HepG2 (cell line): ENCODE data around the gene CCDC9B. TPM values are rescaled to one million over a fixed set of nuclear protein-coding genes. Genes with fewer than 3 reads are reported as not detected.

Source experiments
- ATAC-seq: fragments of 200-7000 bp; cut with Tn5 transposase; 3 replicates; pipeline ENCODE4 v1.9.1; 2020; ENCODE audit warnings: mild to moderate bottlenecking, moderate library complexity
- BruUV-seq: library from RNA; stranded (reverse); fragments of 400-500 nt; replicated peaks from 2 replicates; lab custom pipeline; 2021; lab: Mats Ljungman, UMichigan
- CTCF ChIA-PET: fragments of 300-600 bp; formaldehyde crosslinking; extraction: SDS; loops from one replicate; lab custom pipeline; 2021; ENCODE audit warnings: low total read pairs, inconsistent platforms, low intra/inter-chr PET ratio; lab: Yijun Ruan, JAX
- POLR2A ChIA-PET: fragments of 350-600 bp; sonication (Branson Sonifier 250); formaldehyde crosslinking; loops from one replicate; lab custom pipeline; 2020; ENCODE audit warnings: antibody characterized with exemption, inconsistent platforms; lab: Yijun Ruan, JAX
- DNase-seq: peaks from one replicate; pipeline ENCODE4 v3.0.0-alpha.2; 2015; ENCODE audit warnings: low spot score
- FAIRE-seq: peaks from 3 replicates; lab custom pipeline; 2011; peaks lifted over from hg19 to GRCh38; lab: Jason Lieb, UNC
- H2AFZ ChIP-seq: one replicate; pipeline ENCODE4 v1.6.1; 2011; ENCODE audit warnings: low read length, inconsistent platforms
- H3K27ac ChIP-seq: fragments of 300-600 bp; 3 replicates; pipeline ENCODE4 v1.8.0; 2011; ENCODE audit warnings: mixed run types, mild to moderate bottlenecking, mixed read lengths, low read length, inconsistent platforms; ENCODE audit not compliant: insufficient read depth; ENCODE audit errors: extremely low read length
- H3K27me3 ChIP-seq, 2 experiments: fragments of 200-600 bp in 1 of 2; 2 replicates in 1 of 2; 3 replicates in 1 of 2; pipeline versions ENCODE4 v1.6.0 to v1.8.0; 2011; ENCODE audit warnings: low read length in 2 of 2, mild to moderate bottlenecking in 2 of 2, moderate library complexity in 2 of 2, inconsistent platforms in 1 of 2; ENCODE audit not compliant: insufficient read depth in 2 of 2, control insufficient read depth in 1 of 2
- H3K36me3 ChIP-seq, 2 experiments: fragments of 200-600 bp in 1 of 2; replicated peaks in 1 of 2; 2 replicates in 1 of 2; 3 replicates in 1 of 2; pipeline versions ENCODE4 v1.5.1 to v1.8.0; 2011; ENCODE audit warnings: low read length in 2 of 2, inconsistent platforms in 1 of 2; ENCODE audit not compliant: insufficient read depth in 2 of 2, control insufficient read depth in 1 of 2
- H3K4me1 ChIP-seq: 2 replicates; pipeline ENCODE4 v1.5.1; 2012; ENCODE audit warnings: low read length, inconsistent platforms; ENCODE audit not compliant: insufficient read depth
- H3K4me2 ChIP-seq: 2 replicates; pipeline ENCODE4 v1.6.0; 2011; ENCODE audit warnings: low read depth, low read length, inconsistent platforms
- H3K4me3 ChIP-seq, 3 experiments: fragments of 200-600 bp in 1 of 3; sonication (generic), shearing (Covaris generic) in 1 of 3; replicated peaks in 1 of 3; 2 replicates each; pipeline ENCODE4 v1.5.1; 2011 to 2016; ENCODE audit warnings: low read length in 3 of 3, inconsistent platforms in 2 of 3, low read depth in 2 of 3, mild to moderate bottlenecking in 2 of 3, control low read depth in 1 of 3, mixed read lengths in 1 of 3; ENCODE audit not compliant: insufficient read depth in 1 of 3
- H3K79me2 ChIP-seq: one replicate; pipeline ENCODE4 v1.6.1; 2011; ENCODE audit warnings: low read length, inconsistent platforms; ENCODE audit not compliant: insufficient read depth
- H3K9ac ChIP-seq: 2 replicates; pipeline ENCODE4 v1.6.0; 2011; ENCODE audit warnings: mild to moderate bottlenecking, low read depth, low read length, inconsistent platforms; ENCODE audit not compliant: insufficient read depth
- H3K9me3 ChIP-seq: 2 replicates; pipeline ENCODE4 v1.5.1; 2012; ENCODE audit warnings: mild to moderate bottlenecking, low read length
- H4K20me1 ChIP-seq: 2 replicates; pipeline ENCODE4 v1.6.0; 2011; ENCODE audit warnings: inconsistent platforms, mild to moderate bottlenecking, low read length, moderate library complexity; ENCODE audit not compliant: insufficient read depth
- ZNF232 ChIP-seq: sonication (generic); formaldehyde crosslinking; IDR thresholded peaks from 2 replicates; pipeline ENCODE4 v1.4.0; 2020; ENCODE audit warnings: missing genetic modification reagents, borderline replicate concordance
- WGBS: methylation state at CpG from one replicate; pipeline ENCODE4 v1.1.6; 2017; ENCODE audit warnings: low lambda C conversion rate; 5-methylcytosine and 5-hydroxymethylcytosine counted together
- in situ Hi-C: cut with HindIII; loops from 2 replicates; pipeline ENCODE4 v1.10.0; 2017; ENCODE audit warnings: low pct_unique_long_range_greater_than_20kb; ENCODE audit not compliant: extremely low pct_ligation_motif_present
- intact Hi-C: fragments of 100-400 bp; cut with micrococcal nuclease; formaldehyde crosslinking; loops from one replicate; pipeline ENCODE4 v1.10.0; 2022; ENCODE audit not compliant: unreplicated experiment
- polyA plus RNA-seq, 8 experiments: library from polyadenylated mRNA; depleted of rRNA in 3 of 8; stranded (reverse) in 7 of 8; unstranded in 1 of 8; fragments of >200 nt; fragmentation: Illumina TruSeq in 4 of 8; extraction: Trizol in 4 of 8; gene quantifications; 2 replicates each; pipeline versions ENCODE4 v1.2.1 to v1.2.3, GENCODE V29; 2011 to 2016; ENCODE audit warnings: low read depth in 4 of 8, missing spikeins in 1 of 8, mixed read lengths in 1 of 8; ENCODE audit not compliant: insufficient read depth in 1 of 8
- total RNA-seq, 5 experiments: library from RNA; depleted of rRNA; stranded (reverse); fragments of >200 nt; fragmentation: Illumina TruSeq; extraction: Trizol; gene quantifications; 2 replicates each; pipeline ENCODE4 v1.2.3, GENCODE V29; 2016; ENCODE audit warnings: low read depth in 1 of 5
- TF ChIP-seq, protein P1 (sequence below): sonication (generic); formaldehyde crosslinking; IDR thresholded peaks from 2 replicates; pipeline ENCODE4 v1.4.0; 2020; ENCODE audit warnings: missing genetic modification reagents
- TF ChIP-seq, protein P2 (sequence below): sonication (generic); formaldehyde crosslinking; IDR thresholded peaks from 2 replicates; pipeline ENCODE4 v1.4.0; 2020; ENCODE audit warnings: missing genetic modification reagents
- TF ChIP-seq, protein P3 (sequence below): sonication (generic); formaldehyde crosslinking; IDR thresholded peaks from 2 replicates; pipeline ENCODE4 v1.5.1; 2020; ENCODE audit warnings: missing genetic modification reagents, mild to moderate bottlenecking, borderline replicate concordance

The CCDC9B gene
- total and polyA plus RNA-seq, 2 of the 13 experiments (the other 11 are each of a cell fraction or from before 2014, with no cell fraction given): 0.98 to 1.6 TPM

DNA sequence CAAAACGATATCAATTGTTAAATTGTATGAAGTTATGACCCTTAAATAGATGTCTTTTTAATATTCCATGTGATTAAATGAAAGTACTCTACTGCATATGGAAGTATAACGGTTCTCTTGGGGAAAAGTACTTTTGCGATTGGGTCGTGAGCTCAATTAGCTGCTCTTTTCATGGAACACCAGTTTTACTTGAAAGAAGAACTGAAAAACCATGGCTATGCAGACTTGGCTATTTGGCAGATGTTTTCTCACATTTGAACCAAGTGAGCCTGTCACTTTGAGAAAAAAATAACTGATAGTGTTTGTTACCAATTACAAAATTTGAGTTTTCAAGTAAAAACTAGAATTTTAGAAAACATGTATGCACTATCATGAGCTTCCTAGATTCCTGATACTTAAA, 23.2 kb downstream of the CCDC9B start:
- ChIA-PET CTCF (no interaction called here), POLR2A (no interaction called here)
- FAIRE-seq (no peak), DNase-seq (no peak), ATAC-seq (no peak)
- Histone ChIP-seq H3K4me3 (no peak overlapping the region), H3K4me2 (no peak overlapping the region), H3K36me3 (no peaks in the 10 kb centered on the region), H2AFZ (no peak overlapping the region), H3K79me2 (no peaks in the 10 kb centered on the region), H3K9me3 (no peaks in the 10 kb centered on the region), H3K27ac (no peak overlapping the region), H3K27me3 (peaks cover 1 to 29% of the 10 kb centered on the region in 2 experiments; a peak in 2 of 5 replicates), H3K4me1 (peaks cover 23% of the 10 kb centered on the region), H4K20me1 (no peaks in the 10 kb centered on the region), H3K9ac (no peak overlapping the region)
- BruUV-seq: no TSS peak
- no peak for TF ChIP-seq ZNF232 (CRISPR knock-in tag)
- TF ChIP-seq, protein P1, sequence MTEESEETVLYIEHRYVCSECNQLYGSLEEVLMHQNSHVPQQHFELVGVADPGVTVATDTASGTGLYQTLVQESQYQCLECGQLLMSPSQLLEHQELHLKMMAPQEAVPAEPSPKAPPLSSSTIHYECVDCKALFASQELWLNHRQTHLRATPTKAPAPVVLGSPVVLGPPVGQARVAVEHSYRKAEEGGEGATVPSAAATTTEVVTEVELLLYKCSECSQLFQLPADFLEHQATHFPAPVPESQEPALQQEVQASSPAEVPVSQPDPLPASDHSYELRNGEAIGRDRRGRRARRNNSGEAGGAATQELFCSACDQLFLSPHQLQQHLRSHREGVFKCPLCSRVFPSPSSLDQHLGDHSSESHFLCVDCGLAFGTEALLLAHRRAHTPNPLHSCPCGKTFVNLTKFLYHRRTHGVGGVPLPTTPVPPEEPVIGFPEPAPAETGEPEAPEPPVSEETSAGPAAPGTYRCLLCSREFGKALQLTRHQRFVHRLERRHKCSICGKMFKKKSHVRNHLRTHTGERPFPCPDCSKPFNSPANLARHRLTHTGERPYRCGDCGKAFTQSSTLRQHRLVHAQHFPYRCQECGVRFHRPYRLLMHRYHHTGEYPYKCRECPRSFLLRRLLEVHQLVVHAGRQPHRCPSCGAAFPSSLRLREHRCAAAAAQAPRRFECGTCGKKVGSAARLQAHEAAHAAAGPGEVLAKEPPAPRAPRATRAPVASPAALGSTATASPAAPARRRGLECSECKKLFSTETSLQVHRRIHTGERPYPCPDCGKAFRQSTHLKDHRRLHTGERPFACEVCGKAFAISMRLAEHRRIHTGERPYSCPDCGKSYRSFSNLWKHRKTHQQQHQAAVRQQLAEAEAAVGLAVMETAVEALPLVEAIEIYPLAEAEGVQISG (CRISPR knock-in tag): no peak
- TF ChIP-seq, protein P2, sequence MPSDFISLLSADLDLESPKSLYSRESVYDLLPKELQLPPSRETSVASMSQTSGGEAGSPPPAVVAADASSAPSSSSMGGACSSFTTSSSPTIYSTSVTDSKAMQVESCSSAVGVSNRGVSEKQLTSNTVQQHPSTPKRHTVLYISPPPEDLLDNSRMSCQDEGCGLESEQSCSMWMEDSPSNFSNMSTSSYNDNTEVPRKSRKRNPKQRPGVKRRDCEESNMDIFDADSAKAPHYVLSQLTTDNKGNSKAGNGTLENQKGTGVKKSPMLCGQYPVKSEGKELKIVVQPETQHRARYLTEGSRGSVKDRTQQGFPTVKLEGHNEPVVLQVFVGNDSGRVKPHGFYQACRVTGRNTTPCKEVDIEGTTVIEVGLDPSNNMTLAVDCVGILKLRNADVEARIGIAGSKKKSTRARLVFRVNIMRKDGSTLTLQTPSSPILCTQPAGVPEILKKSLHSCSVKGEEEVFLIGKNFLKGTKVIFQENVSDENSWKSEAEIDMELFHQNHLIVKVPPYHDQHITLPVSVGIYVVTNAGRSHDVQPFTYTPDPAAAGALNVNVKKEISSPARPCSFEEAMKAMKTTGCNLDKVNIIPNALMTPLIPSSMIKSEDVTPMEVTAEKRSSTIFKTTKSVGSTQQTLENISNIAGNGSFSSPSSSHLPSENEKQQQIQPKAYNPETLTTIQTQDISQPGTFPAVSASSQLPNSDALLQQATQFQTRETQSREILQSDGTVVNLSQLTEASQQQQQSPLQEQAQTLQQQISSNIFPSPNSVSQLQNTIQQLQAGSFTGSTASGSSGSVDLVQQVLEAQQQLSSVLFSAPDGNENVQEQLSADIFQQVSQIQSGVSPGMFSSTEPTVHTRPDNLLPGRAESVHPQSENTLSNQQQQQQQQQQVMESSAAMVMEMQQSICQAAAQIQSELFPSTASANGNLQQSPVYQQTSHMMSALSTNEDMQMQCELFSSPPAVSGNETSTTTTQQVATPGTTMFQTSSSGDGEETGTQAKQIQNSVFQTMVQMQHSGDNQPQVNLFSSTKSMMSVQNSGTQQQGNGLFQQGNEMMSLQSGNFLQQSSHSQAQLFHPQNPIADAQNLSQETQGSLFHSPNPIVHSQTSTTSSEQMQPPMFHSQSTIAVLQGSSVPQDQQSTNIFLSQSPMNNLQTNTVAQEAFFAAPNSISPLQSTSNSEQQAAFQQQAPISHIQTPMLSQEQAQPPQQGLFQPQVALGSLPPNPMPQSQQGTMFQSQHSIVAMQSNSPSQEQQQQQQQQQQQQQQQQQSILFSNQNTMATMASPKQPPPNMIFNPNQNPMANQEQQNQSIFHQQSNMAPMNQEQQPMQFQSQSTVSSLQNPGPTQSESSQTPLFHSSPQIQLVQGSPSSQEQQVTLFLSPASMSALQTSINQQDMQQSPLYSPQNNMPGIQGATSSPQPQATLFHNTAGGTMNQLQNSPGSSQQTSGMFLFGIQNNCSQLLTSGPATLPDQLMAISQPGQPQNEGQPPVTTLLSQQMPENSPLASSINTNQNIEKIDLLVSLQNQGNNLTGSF: no peak
- TF ChIP-seq, protein P3, sequence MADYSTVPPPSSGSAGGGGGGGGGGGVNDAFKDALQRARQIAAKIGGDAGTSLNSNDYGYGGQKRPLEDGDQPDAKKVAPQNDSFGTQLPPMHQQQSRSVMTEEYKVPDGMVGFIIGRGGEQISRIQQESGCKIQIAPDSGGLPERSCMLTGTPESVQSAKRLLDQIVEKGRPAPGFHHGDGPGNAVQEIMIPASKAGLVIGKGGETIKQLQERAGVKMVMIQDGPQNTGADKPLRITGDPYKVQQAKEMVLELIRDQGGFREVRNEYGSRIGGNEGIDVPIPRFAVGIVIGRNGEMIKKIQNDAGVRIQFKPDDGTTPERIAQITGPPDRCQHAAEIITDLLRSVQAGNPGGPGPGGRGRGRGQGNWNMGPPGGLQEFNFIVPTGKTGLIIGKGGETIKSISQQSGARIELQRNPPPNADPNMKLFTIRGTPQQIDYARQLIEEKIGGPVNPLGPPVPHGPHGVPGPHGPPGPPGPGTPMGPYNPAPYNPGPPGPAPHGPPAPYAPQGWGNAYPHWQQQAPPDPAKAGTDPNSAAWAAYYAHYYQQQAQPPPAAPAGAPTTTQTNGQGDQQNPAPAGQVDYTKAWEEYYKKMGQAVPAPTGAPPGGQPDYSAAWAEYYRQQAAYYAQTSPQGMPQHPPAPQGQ (CRISPR knock-in tag): no peak
- in situ Hi-C loops (no loop called here), intact Hi-C loops (no loop called here)
- WGBS: 15% methylated on average over 4 of the region's 4 CpGs
